Fibroblast of lung (primary cell): ENCODE measurements around the gene AGAP1. TPM values are rescaled to one million over a fixed set of nuclear protein-coding genes. Genes with fewer than 3 reads are reported as not detected.

Source experiments
- DNase-seq, 2 donors: peaks; one replicate each; pipeline versions ENCODE4 v3.0.0 to v3.0.0-alpha.2; 2010; ENCODE audit warnings: low read depth in 2 of 2
- H2AFZ ChIP-seq: 2 replicates; pipeline ENCODE4 v1.5.1; 2012; ENCODE audit warnings: low read length, control low read depth, inconsistent platforms
- H3K27ac ChIP-seq: 2 replicates; pipeline ENCODE4 v1.5.1; 2011; ENCODE audit warnings: low read length, control low read depth; ENCODE audit not compliant: insufficient read depth
- H3K27me3 ChIP-seq: 2 replicates; pipeline ENCODE4 v1.5.1; 2011; ENCODE audit warnings: mild to moderate bottlenecking, low read length; ENCODE audit not compliant: control insufficient read depth, insufficient read depth
- H3K36me3 ChIP-seq: 2 replicates; pipeline ENCODE4 v1.5.1; 2011; ENCODE audit warnings: low read length; ENCODE audit not compliant: control insufficient read depth, insufficient read depth
- H3K4me1 ChIP-seq: 2 replicates; pipeline ENCODE4 v1.5.1; 2011; ENCODE audit warnings: low read length; ENCODE audit not compliant: control insufficient read depth, insufficient read depth; ENCODE audit errors: extremely low read depth
- H3K4me2 ChIP-seq: 2 replicates; pipeline ENCODE4 v1.5.1; 2011; ENCODE audit warnings: low read length, control low read depth; ENCODE audit not compliant: insufficient read depth; ENCODE audit errors: extremely low read depth
- H3K4me3 ChIP-seq, 4 experiments: fragments of 200-600 bp in 1 of 4; sonication (generic) in 1 of 4; replicated peaks in 1 of 4; 2 replicates each; pipeline ENCODE4 v1.5.1; 2011 to 2016; ENCODE audit warnings: low read length in 4 of 4, low read depth in 3 of 4, mild to moderate bottlenecking in 3 of 4, control low read depth in 2 of 4, inconsistent platforms in 1 of 4, mixed read lengths in 1 of 4; ENCODE audit not compliant: insufficient read depth in 1 of 4; ENCODE audit errors: control extremely low read depth in 1 of 4
- H3K79me2 ChIP-seq: 2 replicates; pipeline ENCODE4 v1.5.1; 2012; ENCODE audit warnings: mild to moderate bottlenecking, low read length, inconsistent platforms; ENCODE audit not compliant: control insufficient read depth, insufficient read depth
- H3K9ac ChIP-seq: 2 replicates; pipeline ENCODE4 v1.5.1; 2011; ENCODE audit warnings: mild to moderate bottlenecking, low read length, control low read depth; ENCODE audit not compliant: insufficient read depth
- H3K9me3 ChIP-seq: 2 replicates; pipeline ENCODE4 v1.5.1; 2012; ENCODE audit warnings: low read depth, low read length; ENCODE audit not compliant: control insufficient read depth, insufficient read depth
- H4K20me1 ChIP-seq: 2 replicates; pipeline ENCODE4 v1.5.1; 2011; ENCODE audit warnings: low read length; ENCODE audit not compliant: control insufficient read depth, insufficient read depth; ENCODE audit errors: extremely low read depth
- EZH2 ChIP-seq: IDR thresholded peaks from 2 replicates; pipeline ENCODE4 v1.5.1; 2012; ENCODE audit warnings: low read length, control low read depth, mild to moderate bottlenecking; ENCODE audit errors: missing control alignments
- polyA plus RNA-seq, 2 donors: library from polyadenylated mRNA; depleted of rRNA in 1 of 2; stranded (reverse) in 1 of 2; unstranded in 1 of 2; fragments of >200 nt; gene quantifications; 2 replicates each; pipeline ENCODE4 v1.2.1, GENCODE V29; 2011 to 2012; ENCODE audit warnings: missing spikeins in 1 of 2
- total RNA-seq: library from RNA; depleted of rRNA; stranded (reverse); fragments of >200 nt; gene quantifications from 2 replicates; pipeline ENCODE4 v1.2.1, GENCODE V29; 2014
- TF ChIP-seq, protein P1 (sequence below), 2 donors: IDR thresholded peaks in 1 of 2; conservative IDR thresholded peaks in 1 of 2; 1 replicate in 1 of 2; 2 replicates in 1 of 2; pipeline ENCODE4 v1.5.1; 2011 to 2012; ENCODE audit warnings: low read length in 2 of 2, control low read depth in 1 of 2, inconsistent platforms in 1 of 2, low read depth in 1 of 2, mild to moderate bottlenecking in 1 of 2

Gene AGAP1
- total and polyA plus RNA-seq, 2 donors (not counting 1 experiment from before 2014, with no cell fraction given) = 10.6 to 14.0 TPM

DNA sequence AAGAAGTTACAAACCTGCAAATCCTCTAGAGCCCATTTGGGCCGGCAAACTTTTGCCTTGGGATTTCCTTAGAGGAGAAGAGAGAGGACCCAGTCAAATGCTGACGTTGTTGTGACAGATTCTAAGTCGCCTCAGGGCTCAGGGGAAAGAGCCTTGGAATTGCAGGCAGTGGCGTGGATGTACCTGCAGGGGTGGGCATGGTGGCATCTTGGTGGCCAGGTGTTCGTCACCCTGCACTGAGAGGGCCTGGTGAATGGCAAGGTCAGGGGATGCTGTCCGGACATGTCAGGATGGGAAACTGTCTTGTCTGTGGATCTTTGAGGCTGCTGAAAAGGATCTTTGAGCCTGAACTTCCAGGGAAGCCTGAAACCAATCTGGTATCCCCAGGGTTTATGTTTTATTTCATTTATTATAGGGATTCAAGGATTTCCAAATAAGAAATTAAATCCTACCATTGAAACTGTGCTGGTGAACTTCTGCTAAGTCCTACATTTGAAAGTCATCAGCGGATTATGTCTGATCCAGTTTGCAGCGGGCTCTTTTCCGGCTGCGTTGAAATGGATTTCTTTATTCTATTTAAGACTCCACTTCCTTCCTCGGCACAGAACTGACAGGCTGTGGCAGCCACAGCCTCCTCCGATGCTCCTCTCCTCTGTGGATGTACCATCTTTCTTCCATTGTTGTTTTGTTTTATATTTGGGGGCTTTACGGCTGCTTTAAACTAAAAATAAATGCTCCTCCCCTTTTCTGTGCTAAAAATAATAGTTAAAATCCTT, 207.6 kb downstream of the AGAP1 start:
- Histone ChIP-seq H3K27me3 (no peaks in the 10 kb centered on the region), H3K4me2 (no peak overlapping the region), H3K9me3 (no peaks in the 10 kb centered on the region), H3K4me3 (no peak overlapping the region), H3K9ac (no peak overlapping the region), H2AFZ (no peak overlapping the region), H4K20me1 (no peaks in the 10 kb centered on the region), H3K4me1 (peaks cover 9% of the 10 kb centered on the region), H3K27ac (no peak overlapping the region), H3K36me3 (no peaks in the 10 kb centered on the region), H3K79me2 (peaks cover 3% of the 10 kb centered on the region)
- TF ChIP-seq, protein P1, sequence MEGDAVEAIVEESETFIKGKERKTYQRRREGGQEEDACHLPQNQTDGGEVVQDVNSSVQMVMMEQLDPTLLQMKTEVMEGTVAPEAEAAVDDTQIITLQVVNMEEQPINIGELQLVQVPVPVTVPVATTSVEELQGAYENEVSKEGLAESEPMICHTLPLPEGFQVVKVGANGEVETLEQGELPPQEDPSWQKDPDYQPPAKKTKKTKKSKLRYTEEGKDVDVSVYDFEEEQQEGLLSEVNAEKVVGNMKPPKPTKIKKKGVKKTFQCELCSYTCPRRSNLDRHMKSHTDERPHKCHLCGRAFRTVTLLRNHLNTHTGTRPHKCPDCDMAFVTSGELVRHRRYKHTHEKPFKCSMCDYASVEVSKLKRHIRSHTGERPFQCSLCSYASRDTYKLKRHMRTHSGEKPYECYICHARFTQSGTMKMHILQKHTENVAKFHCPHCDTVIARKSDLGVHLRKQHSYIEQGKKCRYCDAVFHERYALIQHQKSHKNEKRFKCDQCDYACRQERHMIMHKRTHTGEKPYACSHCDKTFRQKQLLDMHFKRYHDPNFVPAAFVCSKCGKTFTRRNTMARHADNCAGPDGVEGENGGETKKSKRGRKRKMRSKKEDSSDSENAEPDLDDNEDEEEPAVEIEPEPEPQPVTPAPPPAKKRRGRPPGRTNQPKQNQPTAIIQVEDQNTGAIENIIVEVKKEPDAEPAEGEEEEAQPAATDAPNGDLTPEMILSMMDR (conservative IDR thresholded peaks at IDR 0.05 in 1 of 2, IDR thresholded peaks at IDR 0.05 in 1 of 2; ENCODE audit: low read depth in 1 of 2, low read length in 2 of 2) = no peak
- no peak for TF ChIP-seq EZH2
- no peak for DNase-seq

DNA sequence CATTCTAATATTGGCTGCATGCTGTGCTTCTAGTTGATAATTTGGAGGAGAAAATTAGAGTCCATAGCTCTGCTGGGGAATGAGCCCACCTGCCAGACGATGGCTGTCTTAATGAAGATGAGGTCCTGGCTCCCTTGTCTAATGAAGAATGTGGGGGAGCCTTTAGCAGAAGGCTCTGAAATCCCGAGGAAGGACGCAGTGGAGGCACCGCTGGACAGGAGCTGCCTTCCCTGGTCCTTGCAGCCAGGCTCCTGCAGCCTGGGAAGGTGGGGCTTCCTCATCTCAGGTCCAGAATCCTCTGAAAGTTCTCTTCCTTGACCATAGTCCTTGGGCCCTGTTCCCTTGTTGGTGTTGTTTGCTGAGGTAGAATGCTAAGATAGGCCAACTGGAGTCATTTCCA, 208.3 kb downstream of the AGAP1 start:
- no peaks in the 10 kb centered on the region for H4K20me1 ChIP-seq
- peaks cover 3% of the 10 kb centered on the region for H3K79me2 ChIP-seq
- no peaks in the 10 kb centered on the region for H3K27me3 ChIP-seq
- H3K4me2 ChIP-seq = no peak overlapping the region
- no peaks in the 10 kb centered on the region for H3K36me3 ChIP-seq
- no peaks in the 10 kb centered on the region for H3K9me3 ChIP-seq
- H3K4me1 ChIP-seq = peaks cover 9% of the 10 kb centered on the region
- no peak overlapping the region for H3K27ac ChIP-seq
- no peak overlapping the region for H3K9ac ChIP-seq
- no peak for DNase-seq
- H3K4me3 ChIP-seq = no peak overlapping the region
- TF ChIP-seq, protein P1 (conservative IDR thresholded peaks at IDR 0.05 in 1 of 2, IDR thresholded peaks at IDR 0.05 in 1 of 2; ENCODE audit: low read depth in 1 of 2, low read length in 2 of 2) = no peak
- TF ChIP-seq EZH2 = no peak
- H2AFZ ChIP-seq = no peak overlapping the region

DNA sequence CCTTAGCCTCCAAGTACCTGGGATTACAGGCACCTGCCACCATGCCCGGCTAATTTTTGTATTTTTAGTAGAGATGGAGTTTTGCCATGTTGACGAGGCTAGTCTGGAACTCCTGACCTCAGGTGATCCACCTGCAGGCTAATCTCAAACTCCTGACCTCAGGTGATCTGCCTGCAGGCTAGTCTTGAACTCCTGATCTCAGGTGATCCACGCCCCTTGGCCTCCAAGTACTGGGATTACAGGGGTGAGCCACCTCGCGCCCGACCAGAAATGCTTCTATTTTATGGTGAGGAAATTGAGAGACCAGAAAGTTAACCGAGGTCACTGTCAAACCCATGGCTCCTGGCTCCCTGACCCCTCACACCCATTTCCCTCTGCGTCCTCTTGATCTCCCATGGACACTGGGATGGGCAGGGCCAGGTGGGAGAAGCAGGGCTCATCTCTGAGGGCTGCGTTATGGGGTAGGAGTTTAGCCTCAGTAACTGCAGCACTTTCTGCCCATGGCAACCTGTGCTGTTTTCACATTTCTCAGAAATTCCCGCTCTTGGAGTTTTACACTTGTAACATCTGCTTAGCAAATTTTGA, 210.0 kb downstream of the AGAP1 start:
- H3K4me2 ChIP-seq = no peak overlapping the region
- peaks cover 10% of the 10 kb centered on the region for H3K4me1 ChIP-seq
- H3K79me2 ChIP-seq = peaks cover 6% of the 10 kb centered on the region
- TF ChIP-seq EZH2 = no peak
- TF ChIP-seq, protein P1 (conservative IDR thresholded peaks at IDR 0.05 in 1 of 2, IDR thresholded peaks at IDR 0.05 in 1 of 2; ENCODE audit: low read depth in 1 of 2, low read length in 2 of 2) = no peak
- no peaks in the 10 kb centered on the region for H3K36me3 ChIP-seq
- no peaks in the 10 kb centered on the region for H3K9me3 ChIP-seq
- no peaks in the 10 kb centered on the region for H4K20me1 ChIP-seq
- H2AFZ ChIP-seq = no peak overlapping the region
- no peaks in the 10 kb centered on the region for H3K27me3 ChIP-seq
- no peak overlapping the region for H3K4me3 ChIP-seq
- no peak overlapping the region for H3K27ac ChIP-seq
- no peak for DNase-seq
- H3K9ac ChIP-seq = no peak overlapping the region
